NCI-H1105 treated with DMSO at 0.1 percent for 48 hours (cell line): ENCODE data around the gene IKBKG.
A peak's percentile ranks its signal among the peaks of the same experiment; 100 is the strongest.
"Not testable (repeated sequence)": the region's sequence is repeated elsewhere in the genome, so short reads cannot be mapped to it uniquely, and the experiment has no call there.

ENCODE experiments used
- DNase-seq: peaks from one replicate; lab custom pipeline; 2025; lab: John Stamatoyannopoulos, UW

The IKBKG gene

GRCh38 chrX:154547245-154548027 is at the start of gene IKBKG:
Gene IKBKG, plus strand, starts transcription at chrX:154547620. Its CDS starts 4,383 bp downstream, at chrX:154552003.
- DNase-seq = peak; percentile 91

- DNase-seq = not testable (repeated sequence)
These were observed 46.0 kb upstream of the IKBKG start for GRCh38 chrX:154501423-154501822.

- DNase-seq = no peak
These were observed 45.3 kb upstream of the IKBKG start for GRCh38 chrX:154502098-154502497.

GRCh38 chrX:154502989-154503388 is 44.4 kb upstream of the IKBKG start:
- DNase-seq = no peak

- no peak for DNase-seq
These were observed 41.7 kb upstream of the IKBKG start for GRCh38 chrX:154505734-154506133.

- no peak for DNase-seq
These were observed 40.7 kb upstream of the IKBKG start for GRCh38 chrX:154506483-154507332.

- DNase-seq = no peak
These were observed 39.6 kb upstream of the IKBKG start for GRCh38 chrX:154507673-154508383.

GRCh38 chrX:154508384-154508745 is 39.1 kb upstream of the IKBKG start:
- DNase-seq = no peak

- DNase-seq = no peak
These were observed 38.0 kb upstream of the IKBKG start for GRCh38 chrX:154509455-154509854.

- no peak for DNase-seq
These were observed 35.7 kb upstream of the IKBKG start for GRCh38 chrX:154511761-154512160.

- DNase-seq = no peak
These were observed 34.4 kb upstream of the IKBKG start for GRCh38 chrX:154512879-154513553.

- DNase-seq = no peak
These were observed 33.7 kb upstream of the IKBKG start for GRCh38 chrX:154513716-154514115.

GRCh38 chrX:154515090-154515965 is 32.1 kb upstream of the IKBKG start:
- peak; percentile 66 for DNase-seq

- peak; percentile 93 for DNase-seq
These were observed 31.3 kb upstream of the IKBKG start, which contains the start of gene FAM3A for GRCh38 chrX:154515966-154516655. Gene FAM3A, minus strand, starts transcription at chrX:154516232. Its CDS starts 460 bp downstream, at chrX:154515772.

- no peak for DNase-seq
These were observed 30.7 kb upstream of the IKBKG start for GRCh38 chrX:154516656-154517100.

GRCh38 chrX:154517101-154517781 is 30.2 kb upstream of the IKBKG start:
- no peak for DNase-seq

- no peak for DNase-seq
These were observed 28.0 kb upstream of the IKBKG start for GRCh38 chrX:154519389-154519788.

GRCh38 chrX:154525606-154526490 is 21.6 kb upstream of the IKBKG start:
- DNase-seq = no peak
